Measurements from ENCODE around the gene MTHFD2L.

The MTHFD2L gene

GRCh38 chr4:74307170-74307569 is 149.3 kb downstream of the MTHFD2L start:
- no peak for DNase-seq (ENCODE audit: low read depth)

GRCh38 chr4:74308215-74308614 is 150.3 kb downstream of the MTHFD2L start, which contains the start of gene EPGN:
Gene EPGN, plus strand, starts transcription at chr4:74308470. Its CDS starts 64 bp downstream, at chr4:74308534.
- peak; percentile 43 for DNase-seq (ENCODE audit: low read depth)

GRCh38 chr4:74309223-74309622 is 151.3 kb downstream of the MTHFD2L start:
- DNase-seq (ENCODE audit: low read depth) = no peak

GRCh38 chr4:74311696-74312313 is 153.9 kb downstream of the MTHFD2L start:
- peak; percentile 62 for DNase-seq (ENCODE audit: low read depth)

- DNase-seq (ENCODE audit: low read depth) = no peak
Observed at GRCh38 chr4:74314329-74314728, 156.4 kb downstream of the MTHFD2L start.

- no peak for DNase-seq (ENCODE audit: low read depth)
Observed at GRCh38 chr4:74314944-74315343, 157.0 kb downstream of the MTHFD2L start.

GRCh38 chr4:74315376-74315775 is 157.5 kb downstream of the MTHFD2L start:
- DNase-seq (ENCODE audit: low read depth) = no peak

- no peak for DNase-seq (ENCODE audit: low read depth)
Observed at GRCh38 chr4:74316397-74316796, 158.5 kb downstream of the MTHFD2L start.

- peak; percentile 70 for DNase-seq (ENCODE audit: low read depth)
Observed at GRCh38 chr4:74317616-74318246, 159.8 kb downstream of the MTHFD2L start.

- DNase-seq (ENCODE audit: low read depth) = no peak
Observed at GRCh38 chr4:74318276-74318675, 160.4 kb downstream of the MTHFD2L start.

- DNase-seq (ENCODE audit: low read depth) = no peak
Observed at GRCh38 chr4:74319470-74319869, 161.6 kb downstream of the MTHFD2L start.

GRCh38 chr4:74320559-74321118 is 162.7 kb downstream of the MTHFD2L start:
- peak; percentile 54 for DNase-seq (ENCODE audit: low read depth)

GRCh38 chr4:74322301-74322700 is 164.4 kb downstream of the MTHFD2L start:
- DNase-seq (ENCODE audit: low read depth) = no peak

- DNase-seq (ENCODE audit: low read depth) = no peak
Observed at GRCh38 chr4:74323663-74324062, 165.7 kb downstream of the MTHFD2L start.

GRCh38 chr4:74324262-74324661 is 166.3 kb downstream of the MTHFD2L start:
- DNase-seq (ENCODE audit: low read depth) = no peak

- no peak for DNase-seq (ENCODE audit: low read depth)
Observed at GRCh38 chr4:74325886-74326285, 168.0 kb downstream of the MTHFD2L start.

- DNase-seq (ENCODE audit: low read depth) = no peak
Observed at GRCh38 chr4:74327762-74328161, 169.8 kb downstream of the MTHFD2L start.

- DNase-seq (ENCODE audit: low read depth) = no peak
Observed at GRCh38 chr4:74328501-74328900, 170.6 kb downstream of the MTHFD2L start.

- no peak for DNase-seq (ENCODE audit: low read depth)
Observed at GRCh38 chr4:74329307-74329706, 171.4 kb downstream of the MTHFD2L start.

GRCh38 chr4:74330295-74330750 is 172.4 kb downstream of the MTHFD2L start:
- DNase-seq (ENCODE audit: low read depth) = no peak

GRCh38 chr4:74331252-74331651 is 173.3 kb downstream of the MTHFD2L start:
- DNase-seq (ENCODE audit: low read depth) = no peak

- DNase-seq (ENCODE audit: low read depth) = no peak
Observed at GRCh38 chr4:74331944-74332343, 174.0 kb downstream of the MTHFD2L start.

- DNase-seq (ENCODE audit: low read depth) = no peak
Observed at GRCh38 chr4:74334636-74335035, 176.7 kb downstream of the MTHFD2L start.

All from fibroblast of gingiva (primary cell).